ENCODE measurements around the gene RAB3B. TPM values are rescaled to one million over a fixed set of nuclear protein-coding genes. Genes with fewer than 3 reads are reported as not detected.
"Not testable (repeated sequence)": the region's sequence is repeated elsewhere in the genome, so short reads cannot be mapped to it uniquely, and the experiment has no call there.

The RAB3B gene
- 7.7 TPM for total RNA-seq

DNA sequence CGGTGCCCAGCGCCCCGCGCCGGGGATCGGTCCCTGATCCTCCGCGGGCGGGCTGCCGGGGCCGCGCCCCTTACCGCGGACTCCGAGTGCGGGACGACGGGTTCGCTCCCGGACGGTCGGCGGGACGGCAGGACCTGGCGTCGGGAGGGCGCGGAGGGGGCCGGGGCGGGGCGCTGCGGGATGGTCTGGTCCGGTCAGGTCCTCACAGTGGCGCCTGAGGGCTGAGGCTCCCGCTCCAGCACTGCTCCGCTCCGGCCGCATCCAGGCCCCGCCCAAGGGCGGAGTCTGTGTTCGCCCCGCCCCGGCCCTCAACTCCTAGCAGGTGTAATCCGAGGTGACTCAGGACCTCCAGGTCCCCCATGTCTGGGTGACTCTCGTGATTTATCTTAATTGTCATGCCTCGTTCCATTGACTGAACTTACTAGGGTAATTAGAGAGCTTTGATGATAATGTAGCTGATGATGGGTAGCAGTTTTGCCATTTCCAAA, at the start of gene RAB3B:
Gene RAB3B (minus strand): TSS at position 223 of the 488 bp plus-strand sequence. CDS start 13,583 bp downstream, outside the sequence.
- DNase-seq (ENCODE audit: low spot score in 2 of 2) (peak in 1 of 2 donors; percentile 76), FAIRE-seq (no peak)

DNA sequence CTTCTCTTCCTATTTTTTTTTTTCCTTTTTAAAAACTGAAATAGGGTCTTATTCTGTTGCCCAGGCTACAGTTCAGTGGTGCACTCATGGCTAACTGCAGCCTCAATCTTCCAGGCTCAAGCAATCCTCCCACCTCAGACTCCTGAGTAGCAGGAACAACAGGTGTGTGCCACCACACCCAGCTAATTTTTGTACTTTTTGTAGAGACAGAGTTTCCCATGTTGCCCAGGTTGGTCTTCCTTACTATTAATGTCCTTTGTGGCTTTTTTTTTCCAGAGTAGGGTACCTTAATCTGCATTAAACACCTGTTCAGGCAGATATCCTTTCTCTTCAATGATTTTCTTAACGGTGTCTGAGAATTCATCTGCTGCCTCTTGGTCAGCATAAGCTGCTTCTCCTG, 47.4 kb upstream of the RAB3B start:
- no peak for FAIRE-seq

DNA sequence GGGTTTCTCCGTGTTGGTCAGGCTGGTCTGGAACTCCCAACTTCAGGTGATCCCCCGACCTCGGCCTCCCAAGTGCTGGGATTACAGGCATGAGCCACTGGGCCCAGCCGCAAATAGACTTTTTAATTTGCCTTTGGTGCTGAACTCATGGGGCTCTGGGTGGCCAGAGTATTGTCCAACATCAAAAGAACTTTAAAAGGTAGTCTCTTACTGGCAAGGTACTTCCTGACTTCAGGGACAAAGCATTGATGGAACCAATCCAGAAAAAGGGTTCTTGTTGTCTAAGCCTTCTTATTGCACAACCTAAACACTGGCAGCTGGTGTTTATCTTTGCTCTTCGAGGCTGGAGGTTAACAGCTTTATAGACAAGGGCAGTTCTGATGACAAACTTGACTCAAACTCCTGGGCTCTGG, 46.9 kb upstream of the RAB3B start:
- FAIRE-seq, result no peak
- no peak for DNase-seq (ENCODE audit: low spot score in 2 of 2)

More for the DNA sequence above, 47.4 kb upstream of the RAB3B start:
- no peak for DNase-seq (ENCODE audit: low spot score in 2 of 2)

DNA sequence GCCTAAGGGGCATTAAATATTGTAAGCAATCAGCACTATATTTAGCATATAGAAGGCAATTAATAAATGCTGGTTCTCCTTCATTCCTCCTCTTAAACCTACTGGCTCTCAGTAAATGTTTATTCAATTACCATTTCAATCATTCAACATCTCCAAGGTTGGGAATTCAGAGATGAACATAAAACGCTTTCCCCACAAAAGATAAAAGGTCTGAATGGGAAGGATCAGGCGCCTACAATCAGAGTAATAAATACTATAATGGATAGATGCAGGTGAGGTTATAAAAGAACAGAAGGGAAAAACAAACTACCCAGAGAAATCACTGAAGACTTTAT, 43.5 kb upstream of the RAB3B start:
- DNase-seq (ENCODE audit: low spot score in 2 of 2) (no peak), FAIRE-seq (no peak)

GRCh38 chr1:52033190-52034049, 42.9 kb upstream of the RAB3B start, which contains the start of gene KTI12:
Gene KTI12 (minus strand): TSS chr1:52033810. CDS start chr1:52033761, 49 bp downstream.
- FAIRE-seq (no peak), DNase-seq (ENCODE audit: low spot score in 2 of 2) (peak; percentile 77 to 83)

- DNase-seq (ENCODE audit: low spot score in 2 of 2), result peak in 1 of 2 donors; percentile 37
- FAIRE-seq, result no peak
Measured at GRCh38 chr1:52032785-52033131, 42.3 kb upstream of the RAB3B start.

DNA sequence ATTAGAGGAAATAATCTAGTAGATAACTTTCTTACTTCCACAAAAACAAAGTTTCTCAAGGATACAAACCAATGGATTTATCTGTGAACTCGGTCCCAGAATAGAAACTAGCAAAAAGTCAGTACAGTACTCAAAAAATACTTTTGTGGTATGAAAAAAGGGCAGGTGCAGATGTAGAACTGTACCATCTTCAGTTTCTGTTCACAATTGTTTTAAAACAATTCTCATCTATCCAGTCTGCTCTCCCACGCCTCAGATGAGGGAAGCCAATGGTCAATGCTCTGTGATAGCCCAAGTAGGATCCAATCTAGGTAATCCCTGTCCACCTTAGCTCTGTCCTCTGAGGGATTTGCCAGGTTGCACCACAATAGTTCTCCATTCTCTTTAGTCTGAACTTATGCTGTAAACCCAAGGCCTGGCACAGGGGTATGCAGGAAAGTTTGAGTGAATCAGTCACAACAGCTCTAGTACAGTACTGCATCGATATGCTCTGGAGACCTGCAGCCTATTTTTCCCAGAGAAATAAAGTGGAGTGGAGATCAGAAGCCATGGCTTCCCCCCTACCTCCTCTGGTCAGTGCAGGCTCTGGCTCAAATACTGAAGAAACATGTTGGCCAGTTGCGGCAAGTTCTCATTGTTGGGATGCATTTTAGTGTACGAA, 41.8 kb upstream of the RAB3B start:
- no peak for FAIRE-seq
- DNase-seq (ENCODE audit: low spot score in 2 of 2), result peak in 1 of 2 donors; percentile 15

GRCh38 chr1:52028839-52029238, 38.3 kb upstream of the RAB3B start:
- FAIRE-seq; DNase-seq (ENCODE audit: low spot score in 2 of 2): not testable (repeated sequence)

DNA sequence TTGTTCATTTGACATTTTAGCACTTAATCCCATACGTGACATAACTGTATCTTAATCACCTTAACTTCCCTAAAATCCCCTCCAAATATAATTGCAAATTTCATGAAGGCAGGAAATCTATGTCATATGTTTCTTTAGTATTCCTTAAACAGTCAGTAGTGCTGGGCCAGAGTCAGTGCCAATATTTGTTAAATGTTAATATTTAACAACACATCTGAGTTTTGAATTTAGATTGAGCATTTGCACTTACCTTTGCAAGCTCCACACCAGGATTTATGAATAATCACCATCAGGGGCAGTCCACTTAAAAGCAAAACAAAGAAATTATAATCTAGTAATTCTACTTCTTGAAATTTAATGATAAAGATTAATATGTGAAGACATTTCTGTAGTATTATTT, 37.8 kb upstream of the RAB3B start:
- DNase-seq (ENCODE audit: low spot score in 2 of 2), result no peak
- FAIRE-seq, result no peak

- no peak for FAIRE-seq
Measured at GRCh38 chr1:52026278-52026677, 35.8 kb upstream of the RAB3B start.

GRCh38 chr1:52022133-52022532, 31.6 kb upstream of the RAB3B start:
- FAIRE-seq (no peak), DNase-seq (ENCODE audit: low spot score in 2 of 2) (no peak)

More at GRCh38 chr1:52026278-52026677, 35.8 kb upstream of the RAB3B start:
- DNase-seq (ENCODE audit: low spot score in 2 of 2), result no peak

GRCh38 chr1:52008071-52008809, 17.7 kb upstream of the RAB3B start:
- FAIRE-seq (no peak), DNase-seq (ENCODE audit: low spot score in 2 of 2) (no peak)

GRCh38 chr1:52007215-52008002, 16.9 kb upstream of the RAB3B start:
- FAIRE-seq (no peak), DNase-seq (ENCODE audit: low spot score in 2 of 2) (no peak)

DNA sequence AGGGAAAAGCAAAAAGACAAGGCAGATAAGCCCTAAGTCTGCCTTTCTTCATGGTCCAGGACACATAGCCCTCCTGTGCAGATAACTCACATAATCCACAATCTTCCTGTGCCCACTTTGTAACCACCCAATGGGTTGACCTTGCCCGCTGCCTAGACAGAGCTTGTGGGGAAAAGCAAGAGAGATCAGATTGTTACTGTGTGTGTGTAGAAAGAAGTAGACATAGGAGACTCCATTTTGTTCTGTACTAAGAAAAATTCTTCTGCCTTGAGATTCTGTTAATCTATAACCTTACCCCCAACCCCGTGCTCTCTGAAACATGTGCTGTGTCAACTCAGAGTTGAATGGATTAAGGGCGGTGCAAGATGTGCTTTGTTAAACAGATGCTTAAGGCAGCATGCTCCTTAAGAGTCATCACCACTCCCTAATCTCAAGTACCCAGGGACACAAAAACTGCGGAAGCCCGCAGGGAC, 15.6 kb upstream of the RAB3B start:
- FAIRE-seq; DNase-seq (ENCODE audit: low spot score in 2 of 2): not testable (repeated sequence)

GRCh38 chr1:52005548-52005947, 15.0 kb upstream of the RAB3B start:
- not testable (repeated sequence) for FAIRE-seq

GRCh38 chr1:52003877-52004276, 13.4 kb upstream of the RAB3B start:
- FAIRE-seq (no peak), DNase-seq (ENCODE audit: low spot score in 2 of 2) (no peak)

More at GRCh38 chr1:52005548-52005947, 15.0 kb upstream of the RAB3B start:
- DNase-seq (ENCODE audit: low spot score in 2 of 2), result not testable (repeated sequence)

DNA sequence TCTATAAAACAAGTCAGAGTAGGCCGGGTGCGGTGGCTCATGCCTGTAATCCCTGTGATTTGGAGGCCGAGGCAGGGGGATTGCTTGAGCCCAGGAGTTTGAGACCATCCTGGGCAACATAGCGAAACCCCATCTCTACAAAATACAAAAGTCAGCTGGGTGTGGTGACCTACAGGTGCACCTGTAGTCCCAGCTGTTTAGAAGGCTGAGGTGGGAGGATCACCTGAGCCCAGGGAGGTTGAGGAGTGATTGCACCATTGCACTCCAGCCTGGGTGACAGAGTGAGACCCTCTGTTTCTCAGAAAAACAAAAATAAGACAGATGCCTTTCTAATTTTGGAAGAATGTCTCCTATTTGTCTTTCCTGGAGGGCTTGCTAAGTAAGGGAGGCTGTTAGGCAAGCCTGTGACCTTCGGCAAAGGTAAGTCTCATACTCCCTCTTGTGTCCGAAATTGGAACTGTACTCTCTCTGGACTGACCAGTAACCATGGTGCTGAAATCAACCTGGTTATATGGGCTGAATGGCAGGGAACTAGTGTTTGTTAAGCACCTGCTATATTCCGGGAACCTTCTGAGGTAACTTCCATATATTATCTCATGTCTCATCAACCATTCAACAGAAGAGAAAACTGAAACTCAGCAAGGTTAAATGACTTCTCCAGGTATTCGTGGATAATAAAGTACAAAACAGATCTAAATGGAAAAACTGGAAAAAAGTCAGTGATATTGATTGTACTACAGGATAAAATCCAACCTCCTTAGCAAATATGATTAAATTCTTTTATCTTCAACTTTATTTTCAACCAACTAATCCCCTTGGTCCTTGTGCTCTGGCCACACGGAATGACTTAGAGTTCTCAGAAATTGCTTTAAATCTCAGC, 11.8 kb upstream of the RAB3B start:
- DNase-seq (ENCODE audit: low spot score in 2 of 2) (peak; percentile 53 to 81), FAIRE-seq (no peak)

- DNase-seq (ENCODE audit: low spot score in 2 of 2), result no peak
- FAIRE-seq, result no peak
Measured at GRCh38 chr1:51998701-51999100, 8.2 kb upstream of the RAB3B start.

DNA sequence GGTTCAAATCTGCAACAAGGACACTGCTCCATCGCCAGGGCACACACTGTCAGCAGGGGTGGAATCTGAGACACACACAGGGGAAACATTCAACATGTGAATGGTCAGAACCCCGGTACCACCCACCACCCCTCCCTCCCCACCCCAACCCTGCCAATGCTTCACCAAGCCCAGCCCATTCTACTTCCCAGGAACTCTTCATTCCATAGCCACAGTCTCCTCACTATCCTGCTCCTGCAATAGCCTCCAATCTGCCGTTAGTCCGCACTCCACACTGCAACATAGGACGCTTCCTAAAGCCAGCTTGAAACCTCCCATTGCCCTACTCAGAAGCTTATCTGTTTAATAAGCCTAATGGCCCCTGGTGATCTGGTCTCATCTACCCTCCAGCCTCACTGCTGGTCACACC, 7.5 kb upstream of the RAB3B start:
- FAIRE-seq, result no peak
- DNase-seq (ENCODE audit: low spot score in 2 of 2), result no peak
